T-helper 2 cell treated with Interferon-gamma antibody and Interleukin-4, amounts not matched to agents 100 ng/mL and 5 ng/mL, for 36 hours (primary cell): Measurements from ENCODE around the gene LGALS3BP. TPM values are rescaled to one million over a fixed set of nuclear protein-coding genes. Genes with fewer than 3 reads are reported as not detected.

Source experiments
- intact Hi-C: fragments of 100-400 bp; cut with micrococcal nuclease; formaldehyde crosslinking; loops from one replicate; pipeline ENCODE4 v1.15.1; 2023
- total RNA-seq: library from RNA; stranded (reverse); gene quantifications from 2 replicates; pipeline ENCODE4 v1.2.3, GENCODE V29; 2022

LGALS3BP gene
- total RNA-seq, 1 donor from 2014 or later = 147 TPM

DNA sequence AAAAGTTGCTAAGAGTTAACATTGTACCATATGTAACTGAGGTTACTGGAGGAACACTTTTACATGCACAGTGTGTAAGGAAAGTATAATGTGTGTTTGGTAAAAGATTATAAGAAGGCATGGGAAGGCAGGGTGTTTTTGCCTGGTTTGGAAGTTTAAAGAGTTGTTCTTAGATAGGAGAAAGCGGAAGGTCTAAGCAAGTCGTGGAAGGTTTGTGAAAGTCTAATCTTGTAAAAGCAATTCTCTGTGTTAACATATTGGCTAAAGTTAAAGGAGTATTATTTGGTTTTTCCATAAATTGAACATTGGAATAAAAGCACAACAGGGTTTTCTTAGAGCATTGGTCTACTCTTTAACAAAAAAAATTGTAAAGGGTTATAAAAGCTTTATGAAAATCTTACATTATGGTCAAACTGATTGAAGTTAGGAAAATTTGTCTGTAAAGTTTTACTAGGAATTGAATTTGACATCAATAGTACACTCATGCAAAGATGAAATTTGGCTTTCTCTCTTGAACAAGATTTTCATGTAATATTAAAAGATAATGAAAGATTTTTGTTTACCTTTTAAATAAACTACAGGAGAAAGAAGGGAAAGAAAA is 34.5 kb upstream of the LGALS3BP start:
- intact Hi-C loops = no loop called here

GRCh38 chr17:79012563-79013134 is 32.9 kb upstream of the LGALS3BP start:
- intact Hi-C loops = no loop called here

DNA sequence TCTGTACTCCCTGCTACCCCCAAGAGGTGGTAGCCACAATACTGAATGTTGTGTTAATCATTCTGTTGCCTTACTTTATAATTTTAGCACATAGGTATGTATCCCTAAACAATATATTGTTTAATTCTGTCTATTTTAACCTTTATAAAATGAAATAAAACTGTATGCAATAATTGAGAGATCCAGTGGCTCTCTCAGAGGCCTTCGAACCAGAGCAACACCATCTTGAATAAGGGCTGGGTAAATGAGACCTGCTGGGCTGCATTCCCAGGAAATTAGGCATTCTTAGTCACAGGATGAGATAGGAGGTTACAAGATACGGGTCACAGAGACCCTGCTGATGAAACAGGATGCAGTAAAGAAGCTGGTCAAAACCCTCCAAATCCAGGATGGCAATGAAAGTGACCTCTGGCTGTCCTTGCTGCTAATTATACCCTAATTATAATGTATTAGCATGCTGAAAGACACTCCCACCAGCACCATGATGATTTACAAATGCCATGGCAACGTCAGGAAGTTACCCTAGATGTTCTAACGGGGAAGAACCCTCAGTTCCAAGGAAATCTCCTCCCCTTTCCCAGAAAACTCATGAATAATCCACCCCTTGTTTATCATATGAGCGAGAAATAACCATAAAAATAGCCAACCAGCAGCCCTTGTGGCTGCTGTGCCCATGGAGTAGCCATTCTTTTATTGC is 31.9 kb upstream of the LGALS3BP start:
- intact Hi-C loops = no loop called here

DNA sequence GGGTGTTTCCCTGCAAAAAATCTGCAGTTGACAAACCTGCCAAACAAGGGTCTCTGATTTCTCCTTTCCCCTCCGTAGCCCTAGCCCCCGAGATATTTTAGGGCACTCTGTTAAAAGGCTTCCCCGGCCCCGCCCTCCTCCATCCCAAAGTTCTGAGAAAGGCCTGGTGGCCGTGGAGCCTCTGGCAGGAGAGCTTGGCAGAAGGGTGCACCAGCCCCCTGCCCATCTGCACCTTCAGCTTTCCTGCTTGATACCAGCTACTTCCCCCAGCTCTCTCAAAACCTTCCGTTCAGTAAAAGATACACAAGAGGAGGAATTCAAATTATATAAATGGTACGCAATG is 30.6 kb upstream of the LGALS3BP start:
- intact Hi-C loops = no loop called here

GRCh38 chr17:79009397-79010303 is 29.9 kb upstream of the LGALS3BP start, which contains the start of gene CANT1:
CANT1 (minus strand) TSS chr17:79009764; CDS start chr17:78997622, 12,142 bp downstream.
- intact Hi-C loops = loop anchor here (1.0 kb wide), 1 partner anchor 66 kb away; no protein-coding TSS in a partner anchor

DNA sequence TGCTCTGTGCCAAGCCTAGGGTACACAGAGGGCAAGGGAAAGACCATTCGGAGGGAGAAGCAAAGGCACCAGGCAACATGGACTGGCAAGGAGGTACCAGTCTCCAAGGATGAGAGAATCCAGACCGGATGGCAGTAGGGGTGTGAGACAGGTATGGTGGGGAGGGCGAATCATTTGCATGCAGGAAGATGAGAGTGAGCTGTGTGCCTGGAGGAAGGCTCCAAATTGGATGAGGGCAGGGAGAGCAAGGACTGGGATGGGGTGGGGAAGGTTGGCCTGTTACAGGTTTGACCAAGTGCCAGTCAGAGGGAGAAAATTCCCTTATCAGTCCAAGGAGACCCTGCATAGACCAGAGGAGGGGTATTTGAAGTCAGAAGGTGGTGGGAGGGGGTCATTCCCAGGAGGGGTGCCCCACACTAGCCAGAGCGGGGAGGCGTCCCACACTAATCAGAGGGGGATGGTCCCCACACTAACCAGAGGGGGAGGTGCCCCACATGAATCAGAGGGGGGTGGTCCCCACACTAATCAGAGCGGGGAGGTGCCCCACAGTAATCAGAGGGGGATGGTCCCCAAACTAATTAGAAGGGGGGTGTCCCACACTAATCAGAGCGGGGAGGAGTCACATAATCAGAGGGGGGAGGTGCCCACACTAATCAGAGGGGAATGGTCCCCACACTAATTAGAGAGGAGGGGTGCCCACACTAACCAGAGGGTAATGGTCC is 29.1 kb upstream of the LGALS3BP start:
- intact Hi-C loops = loop anchor here (1.0 kb wide), 1 partner anchor 66 kb away; no protein-coding TSS in a partner anchor

GRCh38 chr17:79007504-79008381 is 28.0 kb upstream of the LGALS3BP start:
- intact Hi-C loops = no loop called here

GRCh38 chr17:79006794-79007503 is 27.2 kb upstream of the LGALS3BP start:
- intact Hi-C loops = no loop called here

DNA sequence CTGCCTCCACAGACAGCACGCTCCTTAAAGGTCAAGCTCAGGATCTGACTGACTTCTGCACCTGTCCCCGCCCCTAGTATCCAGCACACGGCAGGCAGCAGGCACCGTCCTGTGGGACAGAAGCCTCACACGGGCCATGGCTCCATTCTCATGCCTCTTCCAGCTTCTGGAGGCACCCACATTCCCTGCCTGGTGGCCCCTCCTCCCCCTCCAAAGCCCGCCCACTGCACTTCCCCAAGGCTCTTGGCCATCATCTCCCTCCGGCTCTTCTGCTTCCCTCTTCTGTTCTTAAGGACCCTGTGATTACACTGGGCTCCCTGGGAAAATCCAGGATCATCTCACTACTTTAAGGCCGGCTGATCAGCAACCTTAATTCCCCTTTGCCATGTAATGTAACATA is 26.3 kb upstream of the LGALS3BP start:
- intact Hi-C loops = no loop called here

DNA sequence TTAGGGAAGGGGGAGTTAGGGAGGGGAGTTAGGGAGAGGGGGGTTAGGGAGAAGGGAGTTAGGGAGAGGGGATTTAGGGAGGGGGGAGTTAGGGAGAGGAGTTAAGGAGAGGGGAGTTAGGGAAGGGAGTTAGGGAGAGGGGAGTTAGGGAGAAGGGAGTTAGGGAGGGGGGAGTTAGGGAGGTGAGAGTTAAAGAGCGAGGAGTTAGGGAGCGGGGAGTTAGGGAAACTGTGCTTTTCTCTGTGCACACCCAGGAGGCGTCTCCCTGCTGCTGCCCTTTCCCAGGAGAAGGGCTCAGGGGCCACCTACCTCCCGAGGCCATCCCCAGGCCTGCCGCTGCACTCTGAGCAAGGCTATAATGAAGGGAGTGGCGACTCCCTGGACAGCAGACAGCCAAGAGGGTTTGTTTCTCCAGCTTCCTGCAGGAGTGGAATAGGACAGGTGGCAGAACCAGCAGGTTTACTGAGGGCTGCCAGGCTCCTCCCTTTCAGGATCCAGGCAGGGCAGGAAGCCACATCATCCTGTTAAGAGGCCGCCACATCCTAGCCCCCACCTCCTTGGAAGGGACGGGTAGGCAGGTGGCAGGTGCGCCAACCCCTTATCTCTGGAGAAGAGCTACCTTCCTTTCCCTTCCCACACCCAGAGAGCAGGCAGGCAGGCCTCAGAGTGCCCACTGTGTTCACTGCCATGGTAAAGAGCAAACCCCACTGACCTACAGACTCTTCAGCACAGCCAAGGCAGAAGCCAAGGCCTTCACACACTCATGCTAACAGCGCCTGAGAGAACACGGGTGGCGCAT is 25.5 kb upstream of the LGALS3BP start:
- intact Hi-C loops = no loop called here

DNA sequence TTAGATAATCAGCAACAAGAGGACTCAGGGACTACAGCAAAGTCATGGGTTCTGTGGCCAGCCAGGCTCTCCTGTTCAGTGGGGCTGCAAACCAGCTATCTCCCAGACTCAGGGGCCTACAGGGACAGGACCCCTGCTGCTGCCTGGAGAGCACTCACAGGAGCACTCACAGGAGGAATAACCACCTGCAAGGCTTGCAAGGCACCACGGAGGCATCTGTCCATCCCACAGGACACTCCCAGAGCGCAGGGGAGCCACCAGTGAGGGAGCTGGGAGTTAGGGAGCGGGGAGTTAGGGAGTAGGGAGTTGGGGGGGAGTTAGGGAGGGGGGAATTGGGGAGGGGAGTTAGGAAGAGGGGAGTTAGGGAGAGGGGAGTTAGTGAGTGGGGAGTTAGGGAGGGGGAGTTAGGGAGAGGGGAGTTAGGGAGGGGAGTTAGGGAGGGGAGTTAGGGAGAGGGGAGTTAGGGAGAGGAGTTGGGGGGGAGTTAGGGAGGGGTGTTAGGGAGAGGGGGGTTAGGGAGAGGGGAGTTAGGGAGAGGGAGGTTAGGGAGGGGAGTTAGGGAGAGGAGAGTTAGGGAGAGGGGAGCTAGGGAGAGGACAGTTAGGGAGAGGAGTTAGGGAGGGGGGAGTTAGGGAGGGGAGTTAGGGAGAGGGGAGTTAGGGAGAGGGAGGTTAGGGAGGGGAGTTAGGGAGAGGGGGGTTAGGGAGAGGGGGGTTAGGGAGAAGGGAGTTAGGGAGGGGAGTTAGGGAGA is 24.1 kb upstream of the LGALS3BP start:
- intact Hi-C loops = no loop called here

DNA sequence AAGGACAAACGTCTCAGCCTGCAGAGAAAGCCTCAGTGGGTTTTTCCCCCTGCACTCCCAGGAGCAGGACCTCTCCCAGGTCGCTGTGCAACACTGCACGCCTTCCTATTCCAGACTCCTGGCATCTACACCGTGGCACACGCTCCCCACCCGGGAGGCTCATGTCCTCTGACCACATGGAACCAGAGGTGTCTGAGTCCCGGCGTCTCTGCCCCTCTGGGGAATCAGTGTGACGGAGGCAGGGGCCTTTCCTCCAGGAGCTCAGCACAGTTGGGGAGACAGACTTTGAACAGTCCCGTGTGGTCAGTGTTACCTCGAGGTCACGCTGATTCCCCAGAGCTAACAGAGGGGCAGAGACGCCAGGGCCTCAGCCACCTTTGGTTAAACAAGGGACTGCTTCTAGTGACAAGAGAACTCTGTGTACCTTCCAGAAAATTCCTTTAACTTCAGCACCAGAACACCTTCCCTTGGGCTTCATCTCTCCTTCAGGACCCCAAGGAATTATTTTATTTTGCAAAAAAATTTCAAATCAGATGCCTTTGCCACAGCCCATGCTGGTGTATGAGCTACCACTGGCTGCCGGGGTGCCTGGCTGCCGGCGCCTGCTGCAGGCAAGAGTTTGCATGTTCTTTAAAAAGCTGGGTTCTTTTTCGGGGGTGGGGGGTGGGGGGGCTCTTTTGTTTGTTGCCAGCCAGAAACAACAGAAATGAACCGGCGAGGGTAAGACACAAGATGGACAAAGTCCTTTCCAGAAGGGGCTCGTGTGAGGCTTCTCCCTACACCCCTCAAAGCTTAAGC is 23.3 kb upstream of the LGALS3BP start:
- intact Hi-C loops = no loop called here

- intact Hi-C loops = no loop called here
Measured at GRCh38 chr17:79002291-79002690, 22.6 kb upstream of the LGALS3BP start.

GRCh38 chr17:79001190-79002020 is 21.7 kb upstream of the LGALS3BP start:
- intact Hi-C loops = no loop called here

- intact Hi-C loops = no loop called here
Measured at GRCh38 chr17:79000396-79001189, 20.9 kb upstream of the LGALS3BP start.
